Peyer's patch (tissue), 4 donors: ENCODE measurements around the gene AJAP1. TPM values are rescaled to one million over a fixed set of nuclear protein-coding genes. Genes with fewer than 3 reads are reported as not detected.

Experiments
- DNase-seq, 3 donors: peaks; one replicate each; pipeline ENCODE4 v3.0.0-alpha.2; 2017 to 2019
- H3K27ac ChIP-seq, 4 donors: fragments of 200-600 bp; sonication (generic); one replicate each; pipeline ENCODE4 v1.5.1; 2016 to 2019
- H3K27me3 ChIP-seq, 2 donors: fragments of 200-600 bp; sonication (generic); one replicate each; pipeline ENCODE4 v1.5.1; 2019
- H3K36me3 ChIP-seq, 3 donors: fragments of 200-600 bp; sonication (generic); one replicate each; pipeline ENCODE4 v1.5.1; 2016 to 2019
- H3K4me1 ChIP-seq, 4 donors: fragments of 200-600 bp; sonication (generic); one replicate each; pipeline ENCODE4 v1.5.1; 2016 to 2019
- H3K4me3 ChIP-seq, 4 donors: fragments of 200-600 bp; sonication (generic); 1 replicate in 3 of 4; 2 replicates in 1 of 4; pipeline ENCODE4 v1.5.1; 2016 to 2019; ENCODE audit warnings: mild to moderate bottlenecking in 1 of 4
- H3K9me3 ChIP-seq, 4 donors: fragments of 200-600 bp; sonication (generic); one replicate each; pipeline ENCODE4 v1.5.1; 2016 to 2019; ENCODE audit warnings: mild to moderate bottlenecking in 1 of 4
- CTCF ChIP-seq, 6 experiments: fragments of 450-650 bp in 4 of 6; fragments of 200-600 bp in 2 of 6; sonication (generic) in 1 of 6; IDR thresholded peaks; one replicate each; pipeline ENCODE4 v1.5.1; 2017 to 2019; ENCODE audit warnings: antibody characterized with exemption in 6 of 6, mild to moderate bottlenecking in 3 of 6, moderate library complexity in 1 of 6
- POLR2A ChIP-seq, 2 donors: fragments of 450-650 bp; IDR thresholded peaks; one replicate each; pipeline ENCODE4 v1.5.1; 2017; ENCODE audit warnings: antibody characterized with exemption in 2 of 2, mild to moderate bottlenecking in 2 of 2, moderate library complexity in 2 of 2
- total RNA-seq, 4 donors: library from RNA; depleted of rRNA; stranded (reverse); fragments of >200 nt; gene quantifications; one replicate each; pipeline ENCODE4 v1.1.0, GENCODE V29; 2016

AJAP1 gene
- total RNA-seq, 4 donors from 2014 or later: 0.09 to 0.35 (median 0.13) TPM; not detected in 1

GRCh38 chr1:4743978-4744750 is 89.8 kb downstream of the AJAP1 start:
- no peak for TF ChIP-seq CTCF (IDR thresholded peaks at IDR 0.05)
- no peak for TF ChIP-seq POLR2A (IDR thresholded peaks at IDR 0.05)
- no peak overlapping the region for H3K4me3 ChIP-seq
- no peak overlapping the region for H3K27ac ChIP-seq
- DNase-seq: no peak
- H3K27me3 ChIP-seq: no peaks in the 10 kb centered on the region
- no peaks in the 10 kb centered on the region for H3K4me1 ChIP-seq
- no peaks in the 10 kb centered on the region for H3K9me3 ChIP-seq
- no peaks in the 10 kb centered on the region for H3K36me3 ChIP-seq

GRCh38 chr1:4745560-4745959 is 91.2 kb downstream of the AJAP1 start:
- Histone ChIP-seq H3K27me3 (no peaks in the 10 kb centered on the region), H3K27ac (no peak overlapping the region), H3K36me3 (no peaks in the 10 kb centered on the region), H3K4me1 (no peaks in the 10 kb centered on the region), H3K9me3 (no peaks in the 10 kb centered on the region), H3K4me3 (no peak overlapping the region)
- DNase-seq: no peak
- no peak for TF ChIP-seq CTCF (IDR thresholded peaks at IDR 0.05)
- TF ChIP-seq POLR2A (IDR thresholded peaks at IDR 0.05): no peak

GRCh38 chr1:4749406-4749805 is 95.0 kb downstream of the AJAP1 start:
- no peak for DNase-seq
- H3K36me3 ChIP-seq: no peaks in the 10 kb centered on the region
- no peak for TF ChIP-seq POLR2A (IDR thresholded peaks at IDR 0.05)
- no peak for TF ChIP-seq CTCF (IDR thresholded peaks at IDR 0.05)
- no peaks in the 10 kb centered on the region for H3K9me3 ChIP-seq
- no peaks in the 10 kb centered on the region for H3K27me3 ChIP-seq
- H3K4me3 ChIP-seq: no peak overlapping the region
- no peaks in the 10 kb centered on the region for H3K4me1 ChIP-seq
- H3K27ac ChIP-seq: no peak overlapping the region

GRCh38 chr1:4750177-4750576 is 95.8 kb downstream of the AJAP1 start:
- Histone ChIP-seq H3K4me3 (no peak overlapping the region), H3K27me3 (no peaks in the 10 kb centered on the region), H3K4me1 (no peaks in the 10 kb centered on the region), H3K27ac (no peak overlapping the region), H3K9me3 (no peaks in the 10 kb centered on the region), H3K36me3 (no peaks in the 10 kb centered on the region)
- TF ChIP-seq POLR2A (IDR thresholded peaks at IDR 0.05): no peak
- no peak for TF ChIP-seq CTCF (IDR thresholded peaks at IDR 0.05)
- DNase-seq: no peak

- Histone ChIP-seq H3K36me3 (no peaks in the 10 kb centered on the region), H3K27ac (no peak overlapping the region), H3K9me3 (no peaks in the 10 kb centered on the region), H3K4me1 (no peaks in the 10 kb centered on the region), H3K27me3 (no peaks in the 10 kb centered on the region), H3K4me3 (no peak overlapping the region)
- no peak for DNase-seq
- TF ChIP-seq POLR2A (IDR thresholded peaks at IDR 0.05): no peak
- no peak for TF ChIP-seq CTCF (IDR thresholded peaks at IDR 0.05)
Measured at GRCh38 chr1:4752059-4752458, 97.7 kb downstream of the AJAP1 start.
